Caco-2 (cell line): ENCODE results near the gene RXRG. TPM values are rescaled to one million over a fixed set of nuclear protein-coding genes. Genes with fewer than 3 reads are reported as not detected.

ENCODE experiments used
- BruUV-seq: library from RNA; stranded (reverse); fragments of 400-500 nt; replicated peaks from 2 replicates; lab custom pipeline; 2021; lab: Mats Ljungman, UMichigan
- CTCF ChIA-PET: fragments of 300-600 bp; sonication (Branson Sonifier 250); formaldehyde crosslinking; loops from one replicate; lab custom pipeline; 2022; ENCODE audit warnings: antibody characterized with exemption; lab: Charles Lee
- POLR2A ChIA-PET: fragments of 300-600 bp; sonication (Branson Sonifier 250); formaldehyde crosslinking; loops from one replicate; lab custom pipeline; 2022; ENCODE audit warnings: antibody characterized with exemption; lab: Charles Lee
- DNase-seq, 2 experiments: peaks; one replicate each; pipeline versions ENCODE4 v3.0.0 to v3.0.0-alpha.2; 2020 to 2022
- H3K27me3 ChIP-seq: replicated peaks from 2 replicates; pipeline ENCODE4 v1.6.0; 2011; ENCODE audit warnings: low read length; ENCODE audit not compliant: control insufficient read depth, insufficient read depth
- H3K36me3 ChIP-seq: 2 replicates; pipeline ENCODE4 v1.5.1; 2011; ENCODE audit warnings: low read length; ENCODE audit not compliant: control insufficient read depth, insufficient read depth
- H3K4me1 ChIP-seq: fragments of 250-450 bp; sonication (Bioruptor Pico); 2 replicates; pipeline ENCODE4 v1.5.1; 2020; ENCODE audit warnings: mild to moderate bottlenecking
- H3K4me3 ChIP-seq: 2 replicates; pipeline ENCODE4 v1.5.1; 2011; ENCODE audit warnings: low read depth, mild to moderate bottlenecking, control low read depth, low read length
- H3K9me3 ChIP-seq: fragments of 250-450 bp; sonication (Bioruptor Pico); 2 replicates; pipeline ENCODE4 v1.5.1; 2020; ENCODE audit warnings: mild to moderate bottlenecking, moderate library complexity
- H3K27ac Mint-ChIP-seq: one replicate; pipeline ENCODE4 v1.8.0; 2022; ENCODE audit warnings: mixed read lengths; ENCODE audit not compliant: unreplicated experiment
- H3K27me3 Mint-ChIP-seq: one replicate; pipeline ENCODE4 v1.8.0; 2022; ENCODE audit warnings: mixed read lengths; ENCODE audit not compliant: insufficient read depth, unreplicated experiment
- H3K36me3 Mint-ChIP-seq: one replicate; pipeline ENCODE4 v1.8.0; 2022; ENCODE audit warnings: mild to moderate bottlenecking, mixed read lengths; ENCODE audit not compliant: insufficient read depth, unreplicated experiment
- H3K4me1 Mint-ChIP-seq: one replicate; pipeline ENCODE4 v1.8.0; 2022; ENCODE audit warnings: low read depth, mixed read lengths; ENCODE audit not compliant: unreplicated experiment
- H3K4me3 Mint-ChIP-seq: one replicate; pipeline ENCODE4 v1.8.0; 2022; ENCODE audit warnings: mild to moderate bottlenecking, moderate library complexity, mixed read lengths; ENCODE audit not compliant: unreplicated experiment
- H3K9me3 Mint-ChIP-seq: one replicate; pipeline ENCODE4 v1.8.0; 2022; ENCODE audit warnings: mixed read lengths; ENCODE audit not compliant: unreplicated experiment
- CTCF ChIP-seq, 2 experiments: fragments of 200-600 bp in 1 of 2; IDR thresholded peaks; 1 replicate in 1 of 2; 2 replicates in 1 of 2; pipeline versions ENCODE4 v1.5.1 to v1.8.0; 2011 to 2022; ENCODE audit warnings: antibody characterized with exemption in 1 of 2, control low read depth in 1 of 2, inconsistent platforms in 1 of 2, low read depth in 1 of 2, low read length in 1 of 2, mild to moderate bottlenecking in 1 of 2, moderate library complexity in 1 of 2; ENCODE audit not compliant: insufficient read depth in 1 of 2, severe bottlenecking in 1 of 2, unreplicated experiment in 1 of 2
- intact Hi-C: fragments of 100-400 bp; cut with micrococcal nuclease; formaldehyde crosslinking; loops from one replicate; pipeline ENCODE4 v1.10.0; 2022; ENCODE audit not compliant: unreplicated experiment
- total RNA-seq: library from RNA; stranded (reverse); gene quantifications from 2 replicates; pipeline ENCODE4 v1.2.3, GENCODE V29; 2022

RXRG gene
- total RNA-seq, 1 experiment from 2014 or later, result not detected

- Mint-ChIP-seq H3K4me3 (no peak overlapping the region), H3K36me3 (no peaks in the 10 kb centered on the region), H3K27me3 (peaks cover 22% of the 10 kb centered on the region)
These were observed 26.7 kb downstream of the RXRG start for GRCh38 chr1:165418195-165418594.

GRCh38 chr1:165416876-165417275 lies 28.1 kb downstream of the RXRG start:
- ChIA-PET CTCF (no interaction called here), POLR2A (no interaction called here)
- no TSS peak for BruUV-seq
- Mint-ChIP-seq H3K4me1 (no peaks in the 10 kb centered on the region), H3K9me3 (no peaks in the 10 kb centered on the region), H3K27ac (no peak overlapping the region), H3K36me3 (no peaks in the 10 kb centered on the region), H3K27me3 (peaks cover 21% of the 10 kb centered on the region), H3K4me3 (no peak overlapping the region)
- H3K4me3 ChIP-seq, result no peak overlapping the region
- no peaks in the 10 kb centered on the region for H3K36me3 ChIP-seq
- H3K4me1 ChIP-seq, result no peaks in the 10 kb centered on the region
- intact Hi-C loops, result no loop called here
- DNase-seq, result no peak
- H3K9me3 ChIP-seq, result no peaks in the 10 kb centered on the region
- H3K27me3 ChIP-seq, result no peaks in the 10 kb centered on the region; the same call in 1 of the 2 replicates
- no peak for TF ChIP-seq CTCF (IDR thresholded peaks at IDR 0.05; ENCODE audit: insufficient read depth in 1 of 2, low read depth in 1 of 2, low read length in 1 of 2, severe bottlenecking in 1 of 2, unreplicated experiment in 1 of 2)

More at GRCh38 chr1:165418195-165418594, 26.7 kb downstream of the RXRG start:
- no peak for DNase-seq
- ChIA-PET POLR2A (no interaction called here), CTCF (interaction anchor here (0.7 kb wide), 1 partner anchor 70 kb away, joined by 8 read pairs; no protein-coding TSS in a partner anchor)
- TF ChIP-seq CTCF (IDR thresholded peaks at IDR 0.05; ENCODE audit: insufficient read depth in 1 of 2, low read depth in 1 of 2, low read length in 1 of 2, severe bottlenecking in 1 of 2, unreplicated experiment in 1 of 2), result no peak
- H3K27ac Mint-ChIP-seq, result no peak overlapping the region
- no peaks in the 10 kb centered on the region for H3K9me3 Mint-ChIP-seq
- Histone ChIP-seq H3K36me3 (no peaks in the 10 kb centered on the region), H3K9me3 (no peaks in the 10 kb centered on the region), H3K4me3 (no peak overlapping the region), H3K4me1 (no peaks in the 10 kb centered on the region), H3K27me3 (peaks cover 2% of the 10 kb centered on the region; the same call in 1 of the 2 replicates)
- no peaks in the 10 kb centered on the region for H3K4me1 Mint-ChIP-seq
- BruUV-seq, result no TSS peak
- intact Hi-C loops, result no loop called here

- Mint-ChIP-seq H3K9me3 (no peaks in the 10 kb centered on the region), H3K4me1 (no peaks in the 10 kb centered on the region), H3K27ac (no peak overlapping the region), H3K36me3 (no peaks in the 10 kb centered on the region), H3K4me3 (no peak overlapping the region), H3K27me3 (peaks cover 19% of the 10 kb centered on the region)
- Histone ChIP-seq H3K4me3 (no peak overlapping the region), H3K27me3 (no peaks in the 10 kb centered on the region; the same call in 1 of the 2 replicates), H3K36me3 (no peaks in the 10 kb centered on the region), H3K4me1 (no peaks in the 10 kb centered on the region), H3K9me3 (no peaks in the 10 kb centered on the region)
- intact Hi-C loops, result no loop called here
- no TSS peak for BruUV-seq
- no peak for DNase-seq
- ChIA-PET POLR2A (no interaction called here), CTCF (no interaction called here)
- no peak for TF ChIP-seq CTCF (IDR thresholded peaks at IDR 0.05; ENCODE audit: insufficient read depth in 1 of 2, low read depth in 1 of 2, low read length in 1 of 2, severe bottlenecking in 1 of 2, unreplicated experiment in 1 of 2)
These were observed 29.9 kb downstream of the RXRG start for GRCh38 chr1:165415068-165415467.
